Activated T-cell treated with anti-CD3 and anti-CD28 coated beads, Interleukin-2, amount 50 U/mL, for 1 hour (primary cell): Measurements from ENCODE around the gene GATB.
"Not testable (repeated sequence)": the region's sequence is repeated elsewhere in the genome, so short reads cannot be mapped to it uniquely, and the experiment has no call there.

Source experiments
- DNase-seq: peaks from one replicate; pipeline ENCODE4 v3.0.0-alpha.2; 2020

Gene GATB

GRCh38 chr4:151784706-151785105, 23.9 kb upstream of the GATB start:
- DNase-seq: no peak

GRCh38 chr4:151783867-151784266, 23.1 kb upstream of the GATB start:
- DNase-seq: no peak

- DNase-seq: no peak
These were observed 21.5 kb upstream of the GATB start for GRCh38 chr4:151782296-151782695.

GRCh38 chr4:151781026-151781425, 20.2 kb upstream of the GATB start:
- no peak for DNase-seq

- no peak for DNase-seq
These were observed 16.7 kb upstream of the GATB start for GRCh38 chr4:151777471-151777870.

GRCh38 chr4:151774324-151774723, 13.5 kb upstream of the GATB start:
- no peak for DNase-seq

- DNase-seq: no peak
These were observed 11.5 kb upstream of the GATB start for GRCh38 chr4:151772274-151772673.

- DNase-seq: no peak
These were observed 10.9 kb upstream of the GATB start for GRCh38 chr4:151771664-151772063.

GRCh38 chr4:151770154-151770553, 9.3 kb upstream of the GATB start:
- DNase-seq: no peak

- DNase-seq: no peak
These were observed 8.0 kb upstream of the GATB start for GRCh38 chr4:151768835-151769234.

- DNase-seq: no peak
These were observed 5.9 kb upstream of the GATB start for GRCh38 chr4:151766691-151767090.

GRCh38 chr4:151760002-151760401, 805 bp downstream of the GATB start:
- DNase-seq: no peak

GRCh38 chr4:151753056-151753455, 7.8 kb downstream of the GATB start:
- no peak for DNase-seq

- no peak for DNase-seq
These were observed 10.7 kb downstream of the GATB start for GRCh38 chr4:151750156-151750555.

GRCh38 chr4:151745481-151746231, 15.2 kb downstream of the GATB start:
- DNase-seq: no peak

- DNase-seq: no peak
These were observed 16.2 kb downstream of the GATB start for GRCh38 chr4:151744614-151745013.

GRCh38 chr4:151743894-151744293, 16.9 kb downstream of the GATB start:
- DNase-seq: no peak

- no peak for DNase-seq
These were observed 17.5 kb downstream of the GATB start for GRCh38 chr4:151743128-151743854.

- DNase-seq: no peak
These were observed 21.9 kb downstream of the GATB start for GRCh38 chr4:151738720-151739517.

- not testable (repeated sequence) for DNase-seq
These were observed 24.0 kb downstream of the GATB start for GRCh38 chr4:151736852-151737251.

- no peak for DNase-seq
These were observed 24.4 kb downstream of the GATB start for GRCh38 chr4:151736361-151736760.

GRCh38 chr4:151731670-151732069, 29.1 kb downstream of the GATB start:
- not testable (repeated sequence) for DNase-seq

- DNase-seq: no peak
These were observed 30.9 kb downstream of the GATB start for GRCh38 chr4:151729731-151730559.
